CD14-positive monocyte (primary cell): Measurements from ENCODE around the gene THSD7B. TPM values are rescaled to one million over a fixed set of nuclear protein-coding genes. Genes with fewer than 3 reads are reported as not detected.

Source experiments
- DNase-seq, 3 donors: peaks; one replicate each; pipeline ENCODE4 v3.0.0-alpha.2; 2011 to 2022
- H2AFZ ChIP-seq: 2 replicates; pipeline ENCODE4 v1.6.0; 2012; ENCODE audit warnings: mild to moderate bottlenecking, low read depth, low read length, inconsistent platforms; ENCODE audit not compliant: insufficient read depth, poor library complexity, severe bottlenecking
- H3K27ac ChIP-seq, 2 donors: 1 replicate in 1 of 2; 2 replicates in 1 of 2; pipeline ENCODE4 v1.5.1; 2012 to 2013; ENCODE audit warnings: low read length in 2 of 2, control low read depth in 1 of 2, inconsistent platforms in 1 of 2, low read depth in 1 of 2, mild to moderate bottlenecking in 1 of 2
- H3K27me3 ChIP-seq, 2 donors: one replicate each; pipeline versions ENCODE4 v1.6.0 to v1.6.1; 2011 to 2013; ENCODE audit warnings: low read length in 2 of 2; ENCODE audit not compliant: control insufficient read depth in 2 of 2, insufficient read depth in 2 of 2
- H3K36me3 ChIP-seq, 2 donors: replicated peaks in 1 of 2; 1 replicate in 1 of 2; 2 replicates in 1 of 2; pipeline versions ENCODE4 v1.5.1 to v1.6.1; 2012 to 2013; ENCODE audit warnings: low read length in 2 of 2, control low read depth in 1 of 2, inconsistent platforms in 1 of 2, mild to moderate bottlenecking in 1 of 2; ENCODE audit not compliant: insufficient read depth in 2 of 2, control insufficient read depth in 1 of 2
- H3K4me1 ChIP-seq, 2 donors: 1 replicate in 1 of 2; 2 replicates in 1 of 2; pipeline versions ENCODE4 v1.5.1 to v1.6.1; 2012 to 2013; ENCODE audit warnings: low read length in 2 of 2, control low read depth in 1 of 2, inconsistent platforms in 1 of 2, mild to moderate bottlenecking in 1 of 2, moderate library complexity in 1 of 2; ENCODE audit not compliant: insufficient read depth in 2 of 2, control insufficient read depth in 1 of 2
- H3K4me2 ChIP-seq: replicated peaks from 2 replicates; pipeline ENCODE3; 2012; ENCODE audit warnings: low read length, moderate library complexity, mild to moderate bottlenecking; ENCODE audit not compliant: poor library complexity, severe bottlenecking; ENCODE audit errors: extremely low read depth
- H3K4me3 ChIP-seq, 3 experiments: fragments of 200-600 bp in 1 of 3; sonication (generic) in 1 of 3; replicated peaks in 1 of 3; 1 replicate in 2 of 3; 2 replicates in 1 of 3; pipeline ENCODE4 v1.5.1; 2011 to 2013; ENCODE audit warnings: low read length in 3 of 3, mild to moderate bottlenecking in 3 of 3, control low read depth in 2 of 3, low read depth in 2 of 3, inconsistent platforms in 1 of 3, moderate library complexity in 1 of 3
- H3K79me2 ChIP-seq: 2 replicates; pipeline ENCODE4 v1.6.0; 2012; ENCODE audit warnings: mild to moderate bottlenecking, control low read depth, inconsistent platforms, low read length, moderate library complexity; ENCODE audit not compliant: insufficient read depth
- H3K9ac ChIP-seq: 2 replicates; pipeline ENCODE4 v1.6.0; 2017; ENCODE audit warnings: low read length, mild to moderate bottlenecking; ENCODE audit not compliant: insufficient read depth, poor library complexity, severe bottlenecking
- H3K9me3 ChIP-seq, 2 donors: replicated peaks in 1 of 2; 1 replicate in 1 of 2; 2 replicates in 1 of 2; pipeline versions ENCODE4 v1.5.1 to v1.6.1; 2012 to 2013; ENCODE audit warnings: low read length in 2 of 2, control low read depth in 1 of 2; ENCODE audit not compliant: control insufficient read depth in 1 of 2, insufficient read depth in 1 of 2
- H4K20me1 ChIP-seq: 2 replicates; pipeline ENCODE4 v1.6.0; 2012; ENCODE audit warnings: mild to moderate bottlenecking, low read length, control low read depth, moderate library complexity; ENCODE audit not compliant: insufficient read depth
- H3K27ac Mint-ChIP-seq, 7 donors: one replicate each; pipeline ENCODE4 v1.8.0; 2020; ENCODE audit warnings: mild to moderate bottlenecking in 7 of 7, mixed read lengths in 7 of 7, moderate library complexity in 6 of 7, inconsistent platforms in 2 of 7
- H3K27me3 Mint-ChIP-seq, 3 donors: one replicate each; pipeline ENCODE4 v1.8.0; 2021 to 2022; ENCODE audit warnings: low read depth in 3 of 3, mild to moderate bottlenecking in 3 of 3, mixed read lengths in 3 of 3, moderate library complexity in 3 of 3, inconsistent platforms in 1 of 3
- H3K36me3 Mint-ChIP-seq, 2 donors: one replicate each; pipeline ENCODE4 v1.8.0; 2020; ENCODE audit warnings: mixed read lengths in 2 of 2, inconsistent platforms in 1 of 2, mild to moderate bottlenecking in 1 of 2
- H3K4me1 Mint-ChIP-seq: one replicate; pipeline ENCODE4 v1.8.0; 2020; ENCODE audit warnings: mild to moderate bottlenecking, mixed read lengths
- H3K4me3 Mint-ChIP-seq, 2 donors: one replicate each; pipeline ENCODE4 v1.8.0; 2020; ENCODE audit warnings: mild to moderate bottlenecking in 2 of 2, mixed read lengths in 2 of 2, moderate library complexity in 1 of 2
- H3K9me3 Mint-ChIP-seq, 7 donors: one replicate each; pipeline ENCODE4 v1.8.0; 2020 to 2022; ENCODE audit warnings: mixed read lengths in 7 of 7, mild to moderate bottlenecking in 6 of 7, moderate library complexity in 6 of 7, inconsistent platforms in 2 of 7
- WGBS: methylation state at CpG from one replicate; pipeline ENCODE4 v1.1.5; 2013; ENCODE audit warnings: missing lambda C conversion rate; ENCODE audit not compliant: insufficient coverage; 5-methylcytosine and 5-hydroxymethylcytosine counted together
- intact Hi-C, 2 donors: fragments of 100-400 bp; cut with micrococcal nuclease; formaldehyde crosslinking; loops; one replicate each; pipeline versions ENCODE4 v1.15.0 to v1.15.1; 2023
- polyA plus RNA-seq, 3 donors: library from polyadenylated mRNA; depleted of rRNA in 1 of 3; unstranded in 2 of 3; stranded (reverse) in 1 of 3; fragments of 300-500 nt in 2 of 3; fragments of >200 nt in 1 of 3; fragmentation: Illumina TruSeq in 2 of 3; gene quantifications; 1 replicate in 2 of 3; 2 replicates in 1 of 3; pipeline ENCODE4 v1.2.3, GENCODE V29; 2012 to 2021
- TF ChIP-seq, protein P1 (sequence below): fragments of 200-600 bp; IDR thresholded peaks from one replicate; pipeline ENCODE4 v1.8.0; 2022; ENCODE audit warnings: antibody characterized with exemption, mild to moderate bottlenecking

Gene THSD7B
- polyA plus RNA-seq, 3 donors = not detected

DNA sequence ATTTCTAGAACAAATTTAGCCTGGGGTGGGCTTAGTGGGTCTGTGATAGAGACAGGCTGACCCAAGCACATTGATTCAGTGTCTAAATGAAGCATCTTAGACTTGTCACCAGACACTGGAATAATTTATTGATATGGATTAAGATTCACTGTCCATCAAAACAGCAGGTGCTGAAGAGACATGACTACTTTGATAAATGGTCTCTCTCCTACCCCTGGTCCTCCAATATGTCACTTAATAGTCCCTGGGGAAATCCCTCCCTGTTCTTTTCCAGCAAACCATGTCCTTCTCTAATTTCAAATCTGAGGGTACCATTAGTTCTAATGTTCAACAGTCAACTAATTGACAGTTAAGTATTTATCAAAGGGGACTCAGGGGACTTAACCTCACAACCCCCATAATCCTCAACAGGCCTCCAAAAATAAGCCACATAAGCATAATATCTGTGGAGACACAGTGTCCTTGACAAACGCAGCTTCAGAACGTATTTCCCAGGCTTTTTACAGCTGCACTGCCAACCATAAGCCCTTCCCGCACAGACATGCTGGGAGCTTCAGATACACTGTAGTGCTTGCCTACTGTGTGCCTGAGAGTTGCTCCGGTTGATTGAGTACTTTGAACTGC is 391.0 kb downstream of the THSD7B start:
- Histone ChIP-seq H3K4me3 (no peak overlapping the region), H3K4me1 (no peaks in the 10 kb centered on the region), H3K27me3 (no peaks in the 10 kb centered on the region), H2AFZ (no peak overlapping the region), H3K27ac (no peak overlapping the region), H4K20me1 (no peaks in the 10 kb centered on the region), H3K9ac (no peak overlapping the region), H3K36me3 (no peaks in the 10 kb centered on the region), H3K79me2 (no peaks in the 10 kb centered on the region), H3K4me2 (no peak overlapping the region), H3K9me3 (no peaks in the 10 kb centered on the region)
- WGBS = 94% methylated on average over 4 of the region's 4 CpGs
- Mint-ChIP-seq H3K4me3 (no peak overlapping the region), H3K36me3 (no peaks in the 10 kb centered on the region), H3K4me1 (no peaks in the 10 kb centered on the region), H3K27ac (no peak overlapping the region), H3K9me3 (peaks cover 0 to 4% (median 0%) of the 10 kb centered on the region in 7 donors), H3K27me3 (peaks cover 0 to 4% (median 0%) of the 10 kb centered on the region in 3 donors)
- no peak for DNase-seq
- intact Hi-C loops = no loop called here
- TF ChIP-seq, protein P1, sequence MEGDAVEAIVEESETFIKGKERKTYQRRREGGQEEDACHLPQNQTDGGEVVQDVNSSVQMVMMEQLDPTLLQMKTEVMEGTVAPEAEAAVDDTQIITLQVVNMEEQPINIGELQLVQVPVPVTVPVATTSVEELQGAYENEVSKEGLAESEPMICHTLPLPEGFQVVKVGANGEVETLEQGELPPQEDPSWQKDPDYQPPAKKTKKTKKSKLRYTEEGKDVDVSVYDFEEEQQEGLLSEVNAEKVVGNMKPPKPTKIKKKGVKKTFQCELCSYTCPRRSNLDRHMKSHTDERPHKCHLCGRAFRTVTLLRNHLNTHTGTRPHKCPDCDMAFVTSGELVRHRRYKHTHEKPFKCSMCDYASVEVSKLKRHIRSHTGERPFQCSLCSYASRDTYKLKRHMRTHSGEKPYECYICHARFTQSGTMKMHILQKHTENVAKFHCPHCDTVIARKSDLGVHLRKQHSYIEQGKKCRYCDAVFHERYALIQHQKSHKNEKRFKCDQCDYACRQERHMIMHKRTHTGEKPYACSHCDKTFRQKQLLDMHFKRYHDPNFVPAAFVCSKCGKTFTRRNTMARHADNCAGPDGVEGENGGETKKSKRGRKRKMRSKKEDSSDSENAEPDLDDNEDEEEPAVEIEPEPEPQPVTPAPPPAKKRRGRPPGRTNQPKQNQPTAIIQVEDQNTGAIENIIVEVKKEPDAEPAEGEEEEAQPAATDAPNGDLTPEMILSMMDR = no peak

GRCh38 chr2:137157851-137158250 is 392.5 kb downstream of the THSD7B start:
- Histone ChIP-seq H4K20me1 (no peaks in the 10 kb centered on the region), H3K4me2 (no peak overlapping the region), H3K27ac (no peak overlapping the region), H3K4me3 (no peak overlapping the region), H3K79me2 (no peaks in the 10 kb centered on the region), H3K36me3 (no peaks in the 10 kb centered on the region), H3K4me1 (no peaks in the 10 kb centered on the region), H3K9me3 (no peaks in the 10 kb centered on the region), H3K9ac (no peak overlapping the region), H3K27me3 (no peaks in the 10 kb centered on the region), H2AFZ (no peak overlapping the region)
- Mint-ChIP-seq H3K27me3 (peaks cover 2 to 5% (median 3%) of the 10 kb centered on the region in 3 donors), H3K4me1 (no peaks in the 10 kb centered on the region), H3K27ac (no peak overlapping the region), H3K36me3 (no peaks in the 10 kb centered on the region), H3K9me3 (peaks cover 1 to 7% (median 3%) of the 10 kb centered on the region in 7 donors), H3K4me3 (no peak overlapping the region)
- intact Hi-C loops = no loop called here
- no CpG with 5 or more reads among the region's 1 CpG for WGBS
- TF ChIP-seq, protein P1 = no peak
- DNase-seq = no peak
